Activated T-helper 2 cell treated with anti-CD3 and anti-CD28 coated beads, Interferon-gamma antibody, Interleukin-2, Interleukin-4, amounts not matched to agents 10 μg/mL and 5 μg/mL and 100 μg/mL, durations not matched to agents 14 hours and 24 hours and 36 hours (primary cell): ENCODE results near the gene LMX1B. TPM values are rescaled to one million over a fixed set of nuclear protein-coding genes. Genes with fewer than 3 reads are reported as not detected.

ENCODE experiments used
- DNase-seq: peaks from one replicate; pipeline ENCODE4 v3.0.0; 2021; ENCODE audit warnings: low spot score
- H3K27ac Mint-ChIP-seq: one replicate; pipeline ENCODE4 v1.8.0; 2021; ENCODE audit warnings: mixed read lengths
- H3K27me3 Mint-ChIP-seq: one replicate; pipeline ENCODE4 v1.8.0; 2021; ENCODE audit warnings: low read depth, mixed read lengths
- H3K36me3 Mint-ChIP-seq: one replicate; pipeline ENCODE4 v1.8.0; 2021; ENCODE audit warnings: low read depth, mixed read lengths
- H3K4me1 Mint-ChIP-seq: one replicate; pipeline ENCODE4 v1.8.0; 2021; ENCODE audit warnings: low read depth, mixed read lengths
- H3K4me3 Mint-ChIP-seq: one replicate; pipeline ENCODE4 v1.8.0; 2021; ENCODE audit warnings: low read depth, mild to moderate bottlenecking, moderate library complexity, mixed read lengths
- H3K9me3 Mint-ChIP-seq: one replicate; pipeline ENCODE4 v1.8.0; 2021; ENCODE audit warnings: mixed read lengths
- intact Hi-C: fragments of 100-400 bp; cut with micrococcal nuclease; formaldehyde crosslinking; loops from one replicate; pipeline ENCODE4 v1.15.1; 2023
- total RNA-seq: library from RNA; stranded (reverse); gene quantifications from 2 replicates; pipeline ENCODE4 v1.2.3, GENCODE V29; 2022

LMX1B gene
- total RNA-seq, 1 donor from 2014 or later: not detected

DNA sequence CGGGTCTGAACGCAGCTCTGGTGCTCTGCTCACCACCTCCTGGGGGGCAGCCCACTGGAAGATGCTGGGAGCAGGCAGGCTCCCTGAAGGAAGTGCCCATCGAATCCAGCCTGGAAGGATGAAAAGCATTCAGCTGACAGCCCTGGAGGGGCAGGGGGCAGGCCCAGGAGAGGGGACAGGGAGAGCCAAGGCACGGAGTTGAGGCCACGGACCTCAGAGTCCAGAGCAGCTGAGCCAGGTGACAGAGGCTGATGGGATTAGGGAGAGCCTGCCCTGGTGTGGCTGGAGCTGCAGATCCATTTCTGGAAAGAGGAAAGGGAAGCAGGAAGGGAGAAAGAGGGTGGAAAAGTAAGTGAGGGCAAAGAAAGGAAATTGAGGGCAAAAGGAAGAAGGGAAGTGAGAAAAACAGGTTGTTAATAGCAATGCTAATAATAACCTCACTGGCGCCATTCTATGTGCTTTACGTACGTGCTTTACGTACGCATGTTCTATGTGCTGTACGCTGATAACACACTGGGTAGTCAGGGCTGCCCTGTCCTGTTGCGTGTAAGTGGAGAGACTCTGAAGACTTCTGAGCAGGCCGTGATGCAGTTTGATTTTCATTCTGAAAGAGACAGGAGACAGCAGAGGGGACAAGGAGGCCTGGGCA, 52.6 kb downstream of the LMX1B start:
- no peak overlapping the region for H3K4me3 Mint-ChIP-seq
- H3K27me3 Mint-ChIP-seq: peaks cover 22% of the 10 kb centered on the region
- no peaks in the 10 kb centered on the region for H3K9me3 Mint-ChIP-seq
- intact Hi-C loops: no loop called here
- no peak for DNase-seq
- no peaks in the 10 kb centered on the region for H3K4me1 Mint-ChIP-seq
- no peak overlapping the region for H3K27ac Mint-ChIP-seq
- H3K36me3 Mint-ChIP-seq: no peaks in the 10 kb centered on the region

DNA sequence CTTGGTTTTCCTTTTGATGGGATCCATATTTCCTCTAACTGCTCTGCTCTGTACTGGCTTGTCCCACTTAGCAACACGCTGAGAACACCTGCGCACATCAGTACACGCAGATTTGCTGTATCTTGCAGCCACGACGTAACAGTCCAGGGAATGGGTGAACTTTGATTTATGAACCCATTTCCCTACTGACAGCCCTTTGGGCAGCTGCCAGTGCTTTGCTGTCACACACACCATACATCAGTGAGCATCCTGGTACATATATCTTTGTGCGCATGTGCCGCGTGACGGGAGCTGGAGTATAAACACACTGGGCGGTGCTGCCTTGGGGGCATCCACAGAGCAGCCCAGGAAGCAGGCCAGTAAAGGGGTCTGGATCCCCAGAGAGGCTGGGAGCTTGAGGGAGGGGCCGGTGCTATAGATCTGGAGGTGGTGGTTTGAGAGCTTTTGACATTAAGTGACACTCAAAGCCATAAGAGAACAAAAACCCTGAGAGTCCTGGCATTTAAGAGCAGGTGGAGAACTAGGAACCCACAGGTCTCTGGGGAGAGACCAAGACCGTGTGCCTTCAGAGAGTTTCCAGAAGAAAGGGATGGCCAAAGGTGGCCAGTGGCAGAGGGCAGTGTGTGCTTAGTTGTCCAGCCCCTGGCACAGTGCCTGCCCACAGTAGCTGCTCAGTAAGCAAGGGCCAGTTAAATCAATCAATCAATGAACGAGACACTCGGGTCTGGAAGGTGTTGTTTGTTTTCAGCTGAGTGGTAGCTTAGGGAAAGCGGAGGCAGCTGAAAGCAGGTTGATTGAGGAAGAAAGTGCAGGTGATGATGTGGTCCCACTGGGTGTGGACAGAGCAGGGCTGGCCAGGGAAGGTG, 53.7 kb downstream of the LMX1B start:
- Mint-ChIP-seq H3K27me3 (peaks cover 27% of the 10 kb centered on the region), H3K4me1 (no peaks in the 10 kb centered on the region), H3K27ac (no peak overlapping the region), H3K4me3 (no peak overlapping the region), H3K9me3 (no peaks in the 10 kb centered on the region), H3K36me3 (no peaks in the 10 kb centered on the region)
- intact Hi-C loops: no loop called here
- no peak for DNase-seq

GRCh38 chr9:126668058-126668457, 54.3 kb downstream of the LMX1B start:
- no peaks in the 10 kb centered on the region for H3K36me3 Mint-ChIP-seq
- intact Hi-C loops: no loop called here
- H3K9me3 Mint-ChIP-seq: no peaks in the 10 kb centered on the region
- no peaks in the 10 kb centered on the region for H3K4me1 Mint-ChIP-seq
- DNase-seq: no peak
- H3K27ac Mint-ChIP-seq: no peak overlapping the region
- peaks cover 28% of the 10 kb centered on the region for H3K27me3 Mint-ChIP-seq
- H3K4me3 Mint-ChIP-seq: no peak overlapping the region

GRCh38 chr9:126669108-126669507, 55.4 kb downstream of the LMX1B start:
- DNase-seq: no peak
- Mint-ChIP-seq H3K4me3 (no peak overlapping the region), H3K4me1 (no peaks in the 10 kb centered on the region), H3K9me3 (no peaks in the 10 kb centered on the region), H3K27ac (no peak overlapping the region), H3K27me3 (peaks cover 35% of the 10 kb centered on the region), H3K36me3 (no peaks in the 10 kb centered on the region)
- intact Hi-C loops: no loop called here

- H3K4me3 Mint-ChIP-seq: no peak overlapping the region
- DNase-seq: no peak
- H3K27me3 Mint-ChIP-seq: peaks cover 38% of the 10 kb centered on the region
- H3K4me1 Mint-ChIP-seq: no peaks in the 10 kb centered on the region
- H3K27ac Mint-ChIP-seq: no peak overlapping the region
- intact Hi-C loops: no loop called here
- no peaks in the 10 kb centered on the region for H3K36me3 Mint-ChIP-seq
- H3K9me3 Mint-ChIP-seq: no peaks in the 10 kb centered on the region
Measured at GRCh38 chr9:126670270-126670669, 56.5 kb downstream of the LMX1B start.

GRCh38 chr9:126671381-126671831, 57.7 kb downstream of the LMX1B start:
- no peaks in the 10 kb centered on the region for H3K9me3 Mint-ChIP-seq
- intact Hi-C loops: no loop called here
- H3K36me3 Mint-ChIP-seq: no peaks in the 10 kb centered on the region
- no peak overlapping the region for H3K4me3 Mint-ChIP-seq
- H3K27me3 Mint-ChIP-seq: peaks cover 34% of the 10 kb centered on the region
- no peak overlapping the region for H3K27ac Mint-ChIP-seq
- DNase-seq: no peak
- H3K4me1 Mint-ChIP-seq: peaks cover 4% of the 10 kb centered on the region

DNA sequence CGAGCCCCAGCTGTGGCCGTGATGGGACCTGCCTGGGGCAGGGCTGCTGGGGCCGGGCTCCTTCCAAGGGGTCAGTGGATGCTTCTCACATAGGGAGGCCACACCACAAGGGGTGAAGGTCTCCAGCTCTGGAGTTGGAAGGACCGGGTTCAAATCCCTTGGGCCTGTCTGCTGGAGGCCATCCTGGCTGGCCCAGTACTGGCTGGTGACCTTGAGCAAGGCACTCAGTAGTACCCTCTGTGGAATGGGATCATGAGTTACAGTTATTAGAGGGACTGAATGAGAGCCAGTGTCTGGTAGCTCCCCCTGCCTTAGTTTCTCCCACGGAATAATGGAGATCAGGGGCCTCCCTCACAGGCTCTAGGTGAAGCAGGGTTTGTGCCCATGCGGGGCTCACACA, 58.3 kb downstream of the LMX1B start:
- no peak for DNase-seq
- no peak overlapping the region for H3K4me3 Mint-ChIP-seq
- no peak overlapping the region for H3K27ac Mint-ChIP-seq
- no peaks in the 10 kb centered on the region for H3K9me3 Mint-ChIP-seq
- peaks cover 36% of the 10 kb centered on the region for H3K27me3 Mint-ChIP-seq
- intact Hi-C loops: no loop called here
- H3K4me1 Mint-ChIP-seq: peaks cover 4% of the 10 kb centered on the region
- no peaks in the 10 kb centered on the region for H3K36me3 Mint-ChIP-seq

DNA sequence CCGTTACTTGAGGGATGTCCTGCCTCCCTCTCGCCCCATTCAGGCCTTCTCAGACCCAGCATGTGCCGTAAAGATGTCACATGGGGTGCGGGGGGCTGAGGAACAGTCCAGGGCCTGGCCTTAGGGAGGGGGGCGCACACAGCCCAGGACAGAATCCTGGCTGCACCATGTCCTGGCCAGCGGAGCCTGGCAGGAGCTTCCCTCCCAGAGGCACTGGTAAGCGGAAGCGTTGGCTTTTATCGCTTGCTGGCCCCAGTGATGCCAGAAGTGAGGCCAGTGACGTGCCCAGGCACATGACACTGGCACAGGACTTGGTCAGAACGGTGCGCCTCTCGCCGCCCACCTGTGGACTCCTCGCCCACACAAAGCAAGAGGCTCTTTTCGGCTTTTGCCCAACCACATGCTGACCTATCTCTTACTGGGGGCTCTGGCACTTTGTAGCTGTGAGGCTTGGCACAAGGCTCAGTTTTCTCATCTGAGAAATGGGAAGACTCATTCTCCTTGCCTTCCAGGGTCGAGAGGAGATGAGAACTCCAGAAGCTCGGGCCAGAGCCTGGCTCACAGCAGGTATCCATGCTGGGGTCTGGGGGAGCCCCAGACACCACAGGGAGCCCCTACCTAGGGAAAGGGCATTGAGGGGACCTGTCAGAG, 59.0 kb downstream of the LMX1B start:
- H3K4me3 Mint-ChIP-seq: no peak overlapping the region
- H3K9me3 Mint-ChIP-seq: no peaks in the 10 kb centered on the region
- no peak for DNase-seq
- H3K4me1 Mint-ChIP-seq: peaks cover 6% of the 10 kb centered on the region
- peaks cover 44% of the 10 kb centered on the region for H3K27me3 Mint-ChIP-seq
- H3K27ac Mint-ChIP-seq: no peak overlapping the region
- intact Hi-C loops: no loop called here
- H3K36me3 Mint-ChIP-seq: no peaks in the 10 kb centered on the region

DNA sequence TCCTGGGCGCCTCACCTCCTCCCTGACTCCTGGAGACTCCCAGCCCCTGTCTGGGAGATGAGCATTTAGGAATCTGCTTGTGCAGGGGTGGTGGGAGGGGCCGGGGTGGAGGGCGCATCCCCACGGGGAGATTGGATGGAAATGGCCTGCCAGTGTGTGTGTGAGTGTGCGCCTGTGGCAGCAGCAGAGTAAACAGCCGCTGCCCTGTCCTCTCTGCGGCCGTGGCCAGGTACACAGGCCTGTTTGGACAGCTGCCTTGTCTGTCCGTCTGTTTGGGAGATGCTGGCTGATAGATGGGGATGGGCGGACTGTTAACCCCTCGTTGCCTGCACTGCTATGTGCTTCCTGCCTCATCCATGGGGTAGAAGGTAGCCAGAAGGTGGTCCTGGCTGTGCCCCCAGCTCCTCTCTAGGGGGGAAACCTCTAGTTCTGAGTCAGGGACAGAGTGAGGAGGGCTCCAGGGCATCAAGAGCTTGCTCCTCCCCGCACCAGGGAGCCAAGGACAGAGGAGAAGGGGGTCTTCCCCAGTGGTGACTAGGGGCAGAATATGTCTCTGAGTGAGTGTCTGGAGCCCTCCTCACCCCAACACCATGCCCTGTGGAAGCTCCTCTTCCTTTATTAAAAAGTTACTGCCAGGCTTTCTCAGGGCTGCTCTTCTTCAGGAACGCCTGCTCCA, 60.1 kb downstream of the LMX1B start:
- H3K36me3 Mint-ChIP-seq: no peaks in the 10 kb centered on the region

DNA sequence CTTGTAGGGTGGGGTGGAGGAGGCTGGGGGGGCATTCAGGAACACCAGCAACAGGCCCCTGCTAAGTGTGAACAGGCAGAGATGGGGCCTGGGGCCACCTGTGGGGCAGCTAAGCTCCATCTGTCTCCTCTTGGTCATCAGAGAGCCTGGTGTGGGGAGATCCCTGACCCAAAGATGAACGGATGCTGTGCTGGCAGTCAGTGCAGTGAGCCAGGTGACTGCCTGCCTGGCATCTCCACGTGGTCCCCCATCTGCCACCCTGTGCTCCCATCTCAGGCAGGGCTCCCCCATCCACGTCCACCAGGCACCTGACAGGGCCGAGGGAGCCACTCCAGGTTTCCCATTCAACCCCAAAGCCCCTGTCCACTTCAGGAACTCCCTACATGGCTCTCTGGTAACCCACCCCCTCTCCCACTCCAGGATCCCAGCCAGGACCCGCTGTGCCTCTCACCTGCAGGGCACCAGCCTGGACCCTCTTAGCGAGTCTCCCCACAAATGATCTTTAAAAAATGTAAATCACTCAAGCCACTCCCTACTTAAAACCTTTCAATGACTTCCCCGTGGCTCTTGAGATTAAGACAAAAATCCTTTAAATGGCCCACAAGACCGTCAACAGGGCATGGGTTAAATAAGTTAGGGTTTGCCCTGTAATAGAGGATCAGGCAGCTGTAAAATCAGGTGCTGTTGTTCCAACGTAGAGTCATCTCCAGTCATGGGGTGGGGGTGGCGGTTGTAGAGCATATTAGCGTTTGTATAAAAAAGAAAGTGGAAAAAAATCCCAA, 60.8 kb downstream of the LMX1B start:
- H3K36me3 Mint-ChIP-seq: no peaks in the 10 kb centered on the region
- H3K4me1 Mint-ChIP-seq: peaks cover 7% of the 10 kb centered on the region
- no peak for DNase-seq
- intact Hi-C loops: no loop called here
- no peak overlapping the region for H3K4me3 Mint-ChIP-seq
- no peaks in the 10 kb centered on the region for H3K9me3 Mint-ChIP-seq
- H3K27ac Mint-ChIP-seq: no peak overlapping the region
- H3K27me3 Mint-ChIP-seq: peaks cover 58% of the 10 kb centered on the region

More for the DNA sequence above, 60.1 kb downstream of the LMX1B start:
- Mint-ChIP-seq H3K4me3 (no peak overlapping the region), H3K9me3 (no peaks in the 10 kb centered on the region), H3K27me3 (peaks cover 51% of the 10 kb centered on the region), H3K27ac (no peak overlapping the region), H3K4me1 (peaks cover 6% of the 10 kb centered on the region)
- intact Hi-C loops: no loop called here
- DNase-seq: no peak

GRCh38 chr9:126675147-126675467, 61.4 kb downstream of the LMX1B start:
- Mint-ChIP-seq H3K27me3 (peaks cover 62% of the 10 kb centered on the region), H3K4me3 (no peak overlapping the region), H3K27ac (no peak overlapping the region), H3K9me3 (no peaks in the 10 kb centered on the region), H3K36me3 (no peaks in the 10 kb centered on the region), H3K4me1 (peaks cover 7% of the 10 kb centered on the region)
- intact Hi-C loops: no loop called here
- DNase-seq: no peak

GRCh38 chr9:126676102-126676684, 62.5 kb downstream of the LMX1B start:
- Mint-ChIP-seq H3K27me3 (peaks cover 73% of the 10 kb centered on the region), H3K27ac (no peak overlapping the region), H3K4me3 (no peak overlapping the region), H3K36me3 (no peaks in the 10 kb centered on the region), H3K9me3 (no peaks in the 10 kb centered on the region), H3K4me1 (peaks cover 7% of the 10 kb centered on the region)
- no peak for DNase-seq
- intact Hi-C loops: loop anchor here (2.0 kb wide), 1 partner anchor 59 kb away; no protein-coding TSS in a partner anchor
